CD14-positive monocyte (primary cell): Measurements from ENCODE around the gene CLEC4D. TPM values are rescaled to one million over a fixed set of nuclear protein-coding genes. Genes with fewer than 3 reads are reported as not detected.

Source experiments
- DNase-seq, 3 donors: peaks; one replicate each; pipeline ENCODE4 v3.0.0-alpha.2; 2011 to 2022
- H2AFZ ChIP-seq: 2 replicates; pipeline ENCODE4 v1.6.0; 2012; ENCODE audit warnings: mild to moderate bottlenecking, low read depth, low read length, inconsistent platforms; ENCODE audit not compliant: insufficient read depth, poor library complexity, severe bottlenecking
- H3K27ac ChIP-seq, 2 donors: 1 replicate in 1 of 2; 2 replicates in 1 of 2; pipeline ENCODE4 v1.5.1; 2012 to 2013; ENCODE audit warnings: low read length in 2 of 2, control low read depth in 1 of 2, inconsistent platforms in 1 of 2, low read depth in 1 of 2, mild to moderate bottlenecking in 1 of 2
- H3K27me3 ChIP-seq, 2 donors: one replicate each; pipeline versions ENCODE4 v1.6.0 to v1.6.1; 2011 to 2013; ENCODE audit warnings: low read length in 2 of 2; ENCODE audit not compliant: control insufficient read depth in 2 of 2, insufficient read depth in 2 of 2
- H3K36me3 ChIP-seq, 2 donors: replicated peaks in 1 of 2; 1 replicate in 1 of 2; 2 replicates in 1 of 2; pipeline versions ENCODE4 v1.5.1 to v1.6.1; 2012 to 2013; ENCODE audit warnings: low read length in 2 of 2, control low read depth in 1 of 2, inconsistent platforms in 1 of 2, mild to moderate bottlenecking in 1 of 2; ENCODE audit not compliant: insufficient read depth in 2 of 2, control insufficient read depth in 1 of 2
- H3K4me1 ChIP-seq, 2 donors: 1 replicate in 1 of 2; 2 replicates in 1 of 2; pipeline versions ENCODE4 v1.5.1 to v1.6.1; 2012 to 2013; ENCODE audit warnings: low read length in 2 of 2, control low read depth in 1 of 2, inconsistent platforms in 1 of 2, mild to moderate bottlenecking in 1 of 2, moderate library complexity in 1 of 2; ENCODE audit not compliant: insufficient read depth in 2 of 2, control insufficient read depth in 1 of 2
- H3K4me2 ChIP-seq: replicated peaks from 2 replicates; pipeline ENCODE3; 2012; ENCODE audit warnings: low read length, moderate library complexity, mild to moderate bottlenecking; ENCODE audit not compliant: poor library complexity, severe bottlenecking; ENCODE audit errors: extremely low read depth
- H3K4me3 ChIP-seq, 3 experiments: fragments of 200-600 bp in 1 of 3; sonication (generic) in 1 of 3; replicated peaks in 1 of 3; 1 replicate in 2 of 3; 2 replicates in 1 of 3; pipeline ENCODE4 v1.5.1; 2011 to 2013; ENCODE audit warnings: low read length in 3 of 3, mild to moderate bottlenecking in 3 of 3, control low read depth in 2 of 3, low read depth in 2 of 3, inconsistent platforms in 1 of 3, moderate library complexity in 1 of 3
- H3K79me2 ChIP-seq: 2 replicates; pipeline ENCODE4 v1.6.0; 2012; ENCODE audit warnings: mild to moderate bottlenecking, control low read depth, inconsistent platforms, low read length, moderate library complexity; ENCODE audit not compliant: insufficient read depth
- H3K9ac ChIP-seq: 2 replicates; pipeline ENCODE4 v1.6.0; 2017; ENCODE audit warnings: low read length, mild to moderate bottlenecking; ENCODE audit not compliant: insufficient read depth, poor library complexity, severe bottlenecking
- H3K9me3 ChIP-seq, 2 donors: replicated peaks in 1 of 2; 1 replicate in 1 of 2; 2 replicates in 1 of 2; pipeline versions ENCODE4 v1.5.1 to v1.6.1; 2012 to 2013; ENCODE audit warnings: low read length in 2 of 2, control low read depth in 1 of 2; ENCODE audit not compliant: control insufficient read depth in 1 of 2, insufficient read depth in 1 of 2
- H4K20me1 ChIP-seq: 2 replicates; pipeline ENCODE4 v1.6.0; 2012; ENCODE audit warnings: mild to moderate bottlenecking, low read length, control low read depth, moderate library complexity; ENCODE audit not compliant: insufficient read depth
- H3K27ac Mint-ChIP-seq, 7 donors: one replicate each; pipeline ENCODE4 v1.8.0; 2020; ENCODE audit warnings: mild to moderate bottlenecking in 7 of 7, mixed read lengths in 7 of 7, moderate library complexity in 6 of 7, inconsistent platforms in 2 of 7
- H3K27me3 Mint-ChIP-seq, 3 donors: one replicate each; pipeline ENCODE4 v1.8.0; 2021 to 2022; ENCODE audit warnings: low read depth in 3 of 3, mild to moderate bottlenecking in 3 of 3, mixed read lengths in 3 of 3, moderate library complexity in 3 of 3, inconsistent platforms in 1 of 3
- H3K36me3 Mint-ChIP-seq, 2 donors: one replicate each; pipeline ENCODE4 v1.8.0; 2020; ENCODE audit warnings: mixed read lengths in 2 of 2, inconsistent platforms in 1 of 2, mild to moderate bottlenecking in 1 of 2
- H3K4me1 Mint-ChIP-seq: one replicate; pipeline ENCODE4 v1.8.0; 2020; ENCODE audit warnings: mild to moderate bottlenecking, mixed read lengths
- H3K4me3 Mint-ChIP-seq, 2 donors: one replicate each; pipeline ENCODE4 v1.8.0; 2020; ENCODE audit warnings: mild to moderate bottlenecking in 2 of 2, mixed read lengths in 2 of 2, moderate library complexity in 1 of 2
- H3K9me3 Mint-ChIP-seq, 7 donors: one replicate each; pipeline ENCODE4 v1.8.0; 2020 to 2022; ENCODE audit warnings: mixed read lengths in 7 of 7, mild to moderate bottlenecking in 6 of 7, moderate library complexity in 6 of 7, inconsistent platforms in 2 of 7
- CTCF ChIP-seq: fragments of 200-600 bp; IDR thresholded peaks from one replicate; pipeline ENCODE4 v1.8.0; 2022; ENCODE audit warnings: antibody characterized with exemption, mild to moderate bottlenecking
- WGBS: methylation state at CpG from one replicate; pipeline ENCODE4 v1.1.5; 2013; ENCODE audit warnings: missing lambda C conversion rate; ENCODE audit not compliant: insufficient coverage; 5-methylcytosine and 5-hydroxymethylcytosine counted together
- intact Hi-C, 2 donors: fragments of 100-400 bp; cut with micrococcal nuclease; formaldehyde crosslinking; loops; one replicate each; pipeline versions ENCODE4 v1.15.0 to v1.15.1; 2023
- polyA plus RNA-seq, 3 donors: library from polyadenylated mRNA; depleted of rRNA in 1 of 3; unstranded in 2 of 3; stranded (reverse) in 1 of 3; fragments of 300-500 nt in 2 of 3; fragments of >200 nt in 1 of 3; fragmentation: Illumina TruSeq in 2 of 3; gene quantifications; 1 replicate in 2 of 3; 2 replicates in 1 of 3; pipeline ENCODE4 v1.2.3, GENCODE V29; 2012 to 2021

Gene CLEC4D
- polyA plus RNA-seq, 3 donors, result 15.6 to 56.2 (median 35.4) TPM

- peak; percentile 49 for TF ChIP-seq CTCF
- H3K4me1 Mint-ChIP-seq, result peaks cover 47% of the 10 kb centered on the region
- H3K27ac Mint-ChIP-seq, result no peak overlapping the region
- DNase-seq, result no peak
- Histone ChIP-seq H3K4me1 (peaks cover 20 to 38% of the 10 kb centered on the region in 2 donors), H3K79me2 (no peaks in the 10 kb centered on the region), H4K20me1 (no peaks in the 10 kb centered on the region), H3K4me2 (no peak overlapping the region), H3K9ac (no peak overlapping the region), H3K27me3 (peaks cover 4 to 5% of the 10 kb centered on the region in 2 donors), H3K4me3 (no peak overlapping the region), H2AFZ (no peak overlapping the region), H3K36me3 (no peaks in the 10 kb centered on the region), H3K9me3 (no peaks in the 10 kb centered on the region), H3K27ac (no peak overlapping the region)
- intact Hi-C loops, result no loop called here
- peaks cover 0 to 17% of the 10 kb centered on the region in 2 donors for H3K36me3 Mint-ChIP-seq
- WGBS, result no CpG with 5 or more reads among the region's 4 CpGs
- peaks cover 10 to 20% (median 13%) of the 10 kb centered on the region in 3 donors for H3K27me3 Mint-ChIP-seq
- H3K9me3 Mint-ChIP-seq, result peaks cover 0 to 3% (median 0%) of the 10 kb centered on the region in 7 donors
- H3K4me3 Mint-ChIP-seq, result no peak overlapping the region
Observed at GRCh38 chr12:8499616-8500015, 13.7 kb upstream of the CLEC4D start.

GRCh38 chr12:8501720-8502119, 11.6 kb upstream of the CLEC4D start:
- Histone ChIP-seq H3K4me1 (peaks cover 7 to 20% of the 10 kb centered on the region in 2 donors), H3K27ac (no peak overlapping the region), H3K27me3 (peaks cover 1 to 4% of the 10 kb centered on the region in 2 donors), H3K9me3 (no peaks in the 10 kb centered on the region), H3K4me3 (no peak overlapping the region), H3K36me3 (no peaks in the 10 kb centered on the region), H3K79me2 (no peaks in the 10 kb centered on the region), H3K4me2 (no peak overlapping the region), H3K9ac (no peak overlapping the region), H4K20me1 (no peaks in the 10 kb centered on the region), H2AFZ (no peak overlapping the region)
- H3K36me3 Mint-ChIP-seq, result peaks cover 0 to 5% of the 10 kb centered on the region in 2 donors
- H3K4me1 Mint-ChIP-seq, result peaks cover 30% of the 10 kb centered on the region
- H3K4me3 Mint-ChIP-seq, result no peak overlapping the region
- TF ChIP-seq CTCF, result no peak
- H3K27ac Mint-ChIP-seq, result no peak overlapping the region
- H3K27me3 Mint-ChIP-seq, result peaks cover 5 to 14% (median 5%) of the 10 kb centered on the region in 3 donors
- intact Hi-C loops, result no loop called here
- DNase-seq, result peak in 2 of 3 donors; percentile 48 to 49
- WGBS, result 0% methylated on average over 1 of the region's 3 CpGs
- H3K9me3 Mint-ChIP-seq, result no peaks in the 10 kb centered on the region
